Measurements from ENCODE around the gene VCP.

- TF ChIP-seq CTCF (IDR thresholded peaks at IDR 0.05) (no peak), POLR2A (IDR thresholded peaks at IDR 0.05) (no peak)
These were observed 35.2 kb upstream of the VCP start for GRCh38 chr9:35107297-35108290.

Data from right lobe of liver (tissue), 4 donors.